ENCODE results near the gene ZDHHC14.

Gene ZDHHC14

DNA sequence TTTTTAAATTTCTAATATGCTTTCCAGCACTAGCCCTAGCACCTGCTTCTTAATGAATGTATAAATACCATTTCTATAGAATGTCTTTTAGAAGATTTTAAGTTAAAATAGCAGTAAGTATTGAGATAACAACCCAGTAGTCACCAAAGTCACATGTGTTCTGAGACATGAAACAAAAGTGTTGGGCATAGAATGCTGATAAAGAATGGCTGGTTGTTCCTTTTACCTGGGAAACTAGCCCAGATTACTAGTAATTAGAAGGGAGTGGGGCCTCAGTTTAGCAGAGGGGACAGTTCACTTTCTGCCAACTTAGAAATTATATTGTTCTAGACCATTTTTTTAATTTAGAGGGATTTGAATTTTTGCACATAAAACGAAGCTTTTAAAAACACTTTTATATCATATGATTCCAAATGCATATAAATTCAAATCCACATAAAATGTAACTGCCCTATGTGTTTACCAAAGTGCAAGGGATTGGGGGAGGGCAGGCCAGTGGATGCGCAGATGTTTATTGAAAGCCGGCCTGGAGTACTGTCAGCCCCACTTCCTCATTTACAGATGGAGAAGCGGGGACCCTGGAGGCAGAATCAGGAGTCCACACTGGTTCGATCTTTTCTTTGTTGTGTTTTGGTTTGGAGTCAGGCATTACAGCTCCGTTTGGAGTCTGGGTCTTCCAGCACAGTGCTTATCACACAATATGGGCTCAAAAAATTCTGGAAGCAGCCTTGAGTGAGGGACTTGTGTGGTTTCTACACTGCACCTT lies 139.8 kb downstream of the ZDHHC14 start:
- Mint-ChIP-seq H3K4me1 (ENCODE audit: low read depth) (peaks cover 8% of the 10 kb centered on the region), H3K4me3 (no peak overlapping the region), H3K9me3 (no peaks in the 10 kb centered on the region), H3K27ac (no peak overlapping the region), H3K27me3 (no peaks in the 10 kb centered on the region), H3K36me3 (ENCODE audit: low read depth) (no peaks in the 10 kb centered on the region)

DNA sequence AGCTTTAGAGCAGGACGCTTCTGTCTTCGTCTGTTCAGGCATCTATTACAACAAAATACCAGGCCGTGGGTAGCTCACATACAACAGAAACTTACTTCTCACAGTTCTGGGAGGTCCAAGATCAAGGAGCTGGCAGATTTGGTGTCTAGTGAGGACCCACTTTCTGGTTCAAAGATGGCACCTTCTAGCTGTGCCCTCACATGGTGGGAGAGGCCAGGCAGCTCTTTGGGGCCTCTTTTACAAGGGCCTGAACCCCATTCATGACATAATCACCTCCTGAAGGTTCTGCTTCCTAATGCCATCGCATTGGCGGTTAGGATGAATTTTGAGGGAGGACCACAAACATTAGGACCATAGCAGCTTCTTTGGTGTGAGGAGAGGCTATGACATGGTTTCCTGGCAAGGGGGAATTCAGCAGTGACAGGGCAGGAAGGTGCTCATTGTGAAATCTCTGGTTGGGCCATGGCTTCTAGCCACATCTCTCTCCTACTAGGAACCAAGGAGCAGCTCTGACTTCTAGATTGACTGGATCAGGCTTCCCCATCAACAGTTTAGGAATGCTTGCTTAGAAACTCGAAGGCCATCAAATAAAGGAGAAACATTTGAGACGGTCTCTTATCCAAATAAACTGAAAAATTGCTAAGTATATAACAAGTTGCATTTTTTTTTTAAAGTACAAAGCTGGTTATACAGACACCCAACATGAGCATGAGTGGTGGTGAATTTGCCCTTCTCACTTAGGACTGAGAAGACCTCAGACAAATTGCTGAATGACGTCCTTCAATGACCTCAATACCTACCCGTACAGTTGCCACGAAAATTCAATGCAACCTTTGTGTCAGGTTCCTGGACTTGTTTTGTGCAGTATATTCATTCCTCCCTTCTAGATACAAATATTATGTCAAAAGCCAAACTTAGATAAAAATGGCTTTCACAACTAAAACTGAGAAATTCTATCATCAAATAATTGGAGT lies 140.7 kb downstream of the ZDHHC14 start:
- Mint-ChIP-seq H3K4me1 (ENCODE audit: low read depth) (peaks cover 8% of the 10 kb centered on the region), H3K36me3 (ENCODE audit: low read depth) (no peaks in the 10 kb centered on the region), H3K4me3 (no peak overlapping the region), H3K27me3 (no peaks in the 10 kb centered on the region), H3K9me3 (no peaks in the 10 kb centered on the region), H3K27ac (no peak overlapping the region)

DNA sequence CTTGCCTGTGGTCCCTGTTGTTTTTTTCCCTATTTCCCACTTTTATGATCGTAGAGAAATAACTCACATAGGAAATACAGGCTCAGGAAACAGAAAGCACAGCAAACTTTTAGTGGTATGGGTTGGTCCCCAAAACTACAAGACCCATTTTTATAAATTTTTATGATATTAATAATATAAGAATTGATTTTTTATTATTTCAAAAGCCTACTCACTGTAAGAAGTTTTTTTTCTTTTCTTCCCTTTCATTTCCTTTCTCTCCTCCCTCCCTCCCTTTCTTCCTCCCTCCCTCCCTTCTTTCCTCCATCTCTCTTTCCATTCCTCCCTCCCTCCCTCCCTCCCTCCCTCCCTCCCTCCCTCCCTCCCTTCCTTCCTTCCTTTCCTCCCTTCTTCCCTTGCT lies 141.5 kb downstream of the ZDHHC14 start:
- Mint-ChIP-seq H3K36me3 (ENCODE audit: low read depth) (peaks cover 3% of the 10 kb centered on the region), H3K27me3 (no peaks in the 10 kb centered on the region), H3K4me1 (ENCODE audit: low read depth) (peaks cover 13% of the 10 kb centered on the region)

DNA sequence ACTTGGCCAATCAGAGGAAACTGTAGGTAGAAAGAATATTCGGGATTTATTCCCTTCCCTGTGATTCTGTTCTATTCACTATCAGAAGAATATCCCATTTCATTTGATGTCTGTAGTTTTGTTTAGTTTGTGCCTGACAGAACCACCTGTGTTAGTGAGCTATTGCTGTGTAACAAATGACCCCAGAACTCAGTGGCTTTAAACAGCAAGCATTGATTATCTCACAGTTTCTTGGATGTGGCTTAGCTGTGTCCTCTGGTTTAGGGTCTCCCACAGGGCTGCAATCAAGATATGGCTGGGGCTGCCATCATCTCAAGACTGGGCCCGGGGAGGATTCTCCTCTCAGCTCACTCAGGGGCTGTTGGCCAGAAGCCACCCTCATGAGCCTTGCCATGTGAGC lies 143.7 kb downstream of the ZDHHC14 start:
- Mint-ChIP-seq H3K4me1 (ENCODE audit: low read depth) (peaks cover 17% of the 10 kb centered on the region), H3K36me3 (ENCODE audit: low read depth) (peaks cover 3% of the 10 kb centered on the region), H3K4me3 (no peak overlapping the region), H3K27ac (no peak overlapping the region), H3K9me3 (no peaks in the 10 kb centered on the region), H3K27me3 (no peaks in the 10 kb centered on the region)

More for the DNA sequence above, 141.5 kb downstream of the ZDHHC14 start:
- Mint-ChIP-seq H3K4me3 (no peak overlapping the region), H3K9me3 (no peaks in the 10 kb centered on the region), H3K27ac (no peak overlapping the region)

DNA sequence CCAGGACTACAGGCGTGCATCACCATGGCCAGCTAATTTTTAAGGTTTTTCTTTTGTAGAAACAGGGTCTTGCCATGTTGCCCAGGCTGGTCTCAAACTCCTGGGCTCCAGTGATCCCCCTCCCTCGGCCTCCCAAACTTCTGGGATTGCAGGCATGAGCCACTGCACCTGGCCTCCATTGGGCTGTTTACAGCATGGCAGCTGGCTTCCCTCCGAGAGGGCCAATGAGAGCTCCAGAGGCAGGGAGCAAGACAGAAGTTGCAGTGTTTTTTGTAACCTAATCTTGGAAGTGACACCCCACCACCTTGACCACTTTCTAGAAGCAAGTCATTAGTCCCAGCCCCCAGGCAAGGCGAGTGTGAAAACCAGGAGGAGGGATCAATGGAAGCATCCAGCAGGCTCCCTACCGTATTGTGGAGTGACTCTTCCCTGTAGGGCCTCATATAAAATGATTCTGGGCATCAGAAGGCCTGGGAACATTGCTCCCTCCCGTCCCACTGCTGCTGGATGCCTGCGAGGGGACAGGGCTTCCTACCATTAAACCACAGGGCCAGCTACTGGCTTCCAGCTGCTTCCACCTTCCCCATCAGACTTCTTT lies 144.4 kb downstream of the ZDHHC14 start:
- no peak overlapping the region for H3K4me3 Mint-ChIP-seq
- H3K27ac Mint-ChIP-seq, result no peak overlapping the region
- no peaks in the 10 kb centered on the region for H3K9me3 Mint-ChIP-seq
- H3K4me1 Mint-ChIP-seq (ENCODE audit: low read depth), result peaks cover 17% of the 10 kb centered on the region
- peaks cover 3% of the 10 kb centered on the region for H3K36me3 Mint-ChIP-seq (ENCODE audit: low read depth)
- H3K27me3 Mint-ChIP-seq, result no peaks in the 10 kb centered on the region

DNA sequence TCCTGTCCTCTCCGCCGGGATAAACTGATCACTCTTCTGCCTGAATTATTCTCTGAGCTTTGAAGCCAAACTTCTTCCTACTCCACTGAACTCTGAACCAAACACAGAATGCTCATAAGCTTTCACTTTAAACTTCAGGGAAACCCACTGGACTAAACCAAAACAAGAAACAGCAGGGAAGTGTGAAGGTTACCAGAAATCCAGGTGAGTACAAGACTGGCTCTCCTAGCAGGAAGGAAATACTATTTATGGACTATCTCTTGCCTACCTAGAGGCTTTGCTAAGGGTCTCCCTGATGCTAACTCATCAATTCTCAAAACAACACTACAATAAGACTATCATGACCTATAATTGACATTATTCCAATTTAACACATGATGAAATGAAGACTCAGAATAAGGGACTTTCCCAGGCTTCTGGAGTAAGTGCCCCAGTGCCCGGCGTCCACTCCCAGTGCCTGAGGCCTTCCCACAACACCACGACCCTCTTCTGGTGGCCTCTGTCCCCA lies 145.0 kb downstream of the ZDHHC14 start:
- Mint-ChIP-seq H3K4me1 (ENCODE audit: low read depth) (peaks cover 17% of the 10 kb centered on the region), H3K27ac (no peak overlapping the region), H3K36me3 (ENCODE audit: low read depth) (peaks cover 3% of the 10 kb centered on the region), H3K4me3 (no peak overlapping the region), H3K9me3 (no peaks in the 10 kb centered on the region), H3K27me3 (no peaks in the 10 kb centered on the region)

DNA sequence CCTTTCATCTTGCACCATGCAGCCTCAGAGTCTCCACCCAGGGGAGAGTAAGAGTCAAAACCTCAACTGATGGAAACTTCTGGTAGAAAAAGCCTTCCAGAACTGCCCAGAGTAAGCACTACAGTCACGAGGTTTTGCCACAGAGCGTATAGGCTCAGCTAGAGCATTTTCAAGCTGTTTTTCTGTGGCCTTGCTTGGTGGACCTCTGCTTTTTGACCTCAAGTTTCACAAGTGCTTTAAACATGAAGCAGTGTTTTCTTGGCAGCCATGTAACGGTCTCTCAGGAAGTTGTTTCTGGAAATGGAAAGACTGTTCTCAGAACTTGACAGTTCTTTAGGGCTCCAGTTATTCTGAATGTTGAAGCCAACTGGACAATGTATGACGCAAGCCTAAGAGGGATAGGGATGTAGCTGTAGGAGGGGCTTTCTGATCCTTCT lies 146.5 kb downstream of the ZDHHC14 start:
- peaks cover 3% of the 10 kb centered on the region for H3K36me3 Mint-ChIP-seq (ENCODE audit: low read depth)
- no peak overlapping the region for H3K27ac Mint-ChIP-seq
- no peaks in the 10 kb centered on the region for H3K9me3 Mint-ChIP-seq
- H3K4me1 Mint-ChIP-seq (ENCODE audit: low read depth), result peaks cover 13% of the 10 kb centered on the region
- H3K27me3 Mint-ChIP-seq, result no peaks in the 10 kb centered on the region
- no peak overlapping the region for H3K4me3 Mint-ChIP-seq

DNA sequence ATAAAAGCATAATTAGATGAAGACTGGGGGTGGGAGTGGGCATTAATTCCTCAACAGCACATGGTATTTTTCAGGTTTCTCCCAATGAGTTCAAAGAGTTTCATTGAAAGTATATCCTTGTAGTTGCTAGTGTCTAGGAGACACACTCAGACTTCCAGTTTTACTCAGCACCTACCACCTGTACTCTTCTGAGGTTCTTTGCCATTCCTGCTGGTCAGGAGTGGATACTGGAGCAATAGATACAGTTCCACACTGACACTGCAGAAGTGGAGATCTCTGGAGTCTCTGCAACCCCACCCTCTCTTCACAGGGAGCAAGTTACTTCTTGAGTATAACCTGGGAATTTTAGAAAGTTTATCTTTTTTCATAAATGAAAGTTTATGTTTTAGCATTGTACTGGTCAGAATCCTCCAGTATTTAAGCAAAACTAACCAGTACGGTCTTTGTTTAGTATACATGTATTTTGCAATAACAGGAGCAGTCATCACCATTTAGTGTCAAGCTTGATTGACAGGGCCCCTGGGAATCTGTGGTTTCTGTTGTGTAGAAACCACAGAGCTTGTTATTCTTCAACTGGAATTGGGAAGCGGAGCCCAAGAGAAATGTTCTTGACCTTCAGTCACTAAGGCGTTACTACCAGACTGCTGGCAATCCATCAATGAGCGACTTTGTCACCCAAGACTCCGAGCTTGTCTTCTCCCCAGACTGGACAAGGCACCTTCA lies 148.1 kb downstream of the ZDHHC14 start:
- Mint-ChIP-seq H3K4me3 (no peak overlapping the region), H3K4me1 (ENCODE audit: low read depth) (peaks cover 13% of the 10 kb centered on the region), H3K36me3 (ENCODE audit: low read depth) (peaks cover 3% of the 10 kb centered on the region), H3K27ac (no peak overlapping the region), H3K9me3 (no peaks in the 10 kb centered on the region), H3K27me3 (peaks cover 3% of the 10 kb centered on the region)

DNA sequence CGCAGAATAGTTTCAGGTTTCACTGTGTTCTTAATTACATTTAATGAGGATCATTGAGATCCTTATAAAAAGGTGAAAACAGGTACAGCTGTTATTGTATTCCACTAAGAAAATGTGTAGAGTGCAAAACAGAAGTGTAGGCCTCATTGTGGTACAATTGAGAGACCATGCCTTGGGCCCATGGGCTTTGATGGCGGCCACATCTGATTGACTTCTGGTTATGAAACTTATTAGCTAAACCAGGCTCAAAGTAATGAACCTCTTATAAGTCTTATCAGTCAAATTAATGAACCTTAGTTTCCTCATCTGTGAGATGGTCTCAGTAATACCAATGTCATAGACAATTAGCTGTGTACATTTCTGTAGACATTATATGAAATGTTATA lies 148.7 kb downstream of the ZDHHC14 start:
- peaks cover 3% of the 10 kb centered on the region for H3K36me3 Mint-ChIP-seq (ENCODE audit: low read depth)
- no peaks in the 10 kb centered on the region for H3K9me3 Mint-ChIP-seq
- peaks cover 13% of the 10 kb centered on the region for H3K4me1 Mint-ChIP-seq (ENCODE audit: low read depth)
- no peak overlapping the region for H3K27ac Mint-ChIP-seq
- peaks cover 3% of the 10 kb centered on the region for H3K27me3 Mint-ChIP-seq
- H3K4me3 Mint-ChIP-seq, result no peak overlapping the region

DNA sequence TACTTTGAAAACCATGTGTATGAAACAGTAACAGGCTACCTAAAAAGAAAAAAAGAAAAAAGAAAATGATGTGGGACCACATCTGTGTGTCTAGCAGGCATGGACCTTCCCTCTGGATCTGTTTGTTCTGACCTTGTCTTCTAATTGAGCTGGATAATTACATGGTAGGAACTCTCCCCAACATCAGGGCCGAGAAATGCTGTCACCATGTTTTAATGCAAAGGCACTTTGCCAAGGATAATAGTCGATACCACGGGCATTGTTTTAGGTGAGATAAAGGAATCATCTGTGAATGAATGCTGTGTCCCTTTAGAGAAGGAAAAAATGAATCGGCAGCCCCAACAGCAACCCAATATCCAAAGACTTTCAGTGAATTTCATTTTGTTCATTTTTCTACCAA lies 149.1 kb downstream of the ZDHHC14 start:
- Mint-ChIP-seq H3K36me3 (ENCODE audit: low read depth) (peaks cover 3% of the 10 kb centered on the region), H3K4me3 (no peak overlapping the region), H3K9me3 (no peaks in the 10 kb centered on the region), H3K27ac (no peak overlapping the region), H3K4me1 (ENCODE audit: low read depth) (peaks cover 18% of the 10 kb centered on the region), H3K27me3 (peaks cover 3% of the 10 kb centered on the region)

DNA sequence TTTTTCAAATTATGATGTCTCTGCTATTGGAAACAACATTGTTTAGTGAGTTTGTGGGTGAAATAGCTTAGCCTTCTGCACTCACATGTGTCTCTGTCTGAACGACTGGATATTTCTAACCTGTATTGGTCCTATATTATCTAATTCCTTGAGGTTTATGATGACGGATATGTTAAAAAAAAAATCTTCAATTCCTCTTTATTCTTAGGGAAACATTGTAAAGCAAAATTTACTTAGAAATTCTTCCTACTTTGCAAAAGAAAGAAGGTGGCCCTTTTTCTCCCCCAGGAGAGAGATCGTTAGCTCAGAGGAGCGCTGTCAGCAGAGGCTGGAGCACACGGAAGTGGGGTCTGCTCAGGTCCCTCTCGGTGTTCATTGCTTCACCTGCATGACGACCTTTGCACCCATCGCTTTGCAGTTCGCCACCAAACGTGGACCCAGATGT lies 149.8 kb downstream of the ZDHHC14 start:
- H3K4me1 Mint-ChIP-seq (ENCODE audit: low read depth), result peaks cover 24% of the 10 kb centered on the region
- peaks cover 3% of the 10 kb centered on the region for H3K36me3 Mint-ChIP-seq (ENCODE audit: low read depth)
- H3K9me3 Mint-ChIP-seq, result no peaks in the 10 kb centered on the region
- H3K27me3 Mint-ChIP-seq, result peaks cover 3% of the 10 kb centered on the region
- H3K4me3 Mint-ChIP-seq, result no peak overlapping the region
- no peak overlapping the region for H3K27ac Mint-ChIP-seq

DNA sequence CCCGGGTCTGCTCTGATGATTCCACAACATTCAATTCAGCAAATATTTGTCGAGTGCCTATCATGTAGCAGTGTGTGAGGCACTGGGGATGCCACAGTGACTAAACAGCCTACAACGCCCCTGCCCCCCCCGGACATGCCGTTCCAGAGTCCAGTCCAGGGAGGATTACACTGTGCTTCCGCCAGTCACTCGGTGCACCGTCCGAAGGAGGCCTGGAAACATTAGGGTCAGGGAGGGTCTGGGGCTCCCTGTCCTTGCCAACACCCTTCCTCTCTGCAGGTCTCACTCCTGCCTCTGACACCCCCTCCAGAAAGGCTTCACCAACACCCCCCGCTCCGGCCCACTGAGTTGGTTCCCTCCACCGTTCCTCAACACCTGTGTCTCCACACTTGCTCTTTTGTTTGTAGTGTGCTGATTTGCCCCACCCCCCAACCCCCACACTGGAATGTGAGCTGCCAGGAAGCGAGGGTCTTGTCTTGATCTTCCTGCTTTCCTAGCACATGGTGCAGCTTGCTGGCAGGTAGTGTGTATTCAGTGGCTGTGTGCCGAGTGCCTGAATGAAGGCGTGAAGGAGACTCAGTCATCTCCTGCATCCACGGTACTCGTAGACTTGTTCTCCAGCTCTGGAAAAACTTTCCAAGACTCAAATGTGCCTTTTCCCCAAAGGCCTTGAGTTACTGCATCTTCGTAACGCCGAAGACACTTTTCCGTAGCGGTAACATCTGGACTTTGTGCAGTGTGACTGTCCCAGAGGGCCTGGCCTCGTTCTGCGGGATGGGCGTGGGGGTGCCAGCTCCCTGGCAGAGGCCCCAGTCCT lies 150.4 kb downstream of the ZDHHC14 start:
- Mint-ChIP-seq H3K36me3 (ENCODE audit: low read depth) (peaks cover 3% of the 10 kb centered on the region), H3K27ac (no peak overlapping the region), H3K9me3 (no peaks in the 10 kb centered on the region), H3K4me1 (ENCODE audit: low read depth) (peaks cover 30% of the 10 kb centered on the region), H3K4me3 (no peak overlapping the region), H3K27me3 (peaks cover 3% of the 10 kb centered on the region)

DNA sequence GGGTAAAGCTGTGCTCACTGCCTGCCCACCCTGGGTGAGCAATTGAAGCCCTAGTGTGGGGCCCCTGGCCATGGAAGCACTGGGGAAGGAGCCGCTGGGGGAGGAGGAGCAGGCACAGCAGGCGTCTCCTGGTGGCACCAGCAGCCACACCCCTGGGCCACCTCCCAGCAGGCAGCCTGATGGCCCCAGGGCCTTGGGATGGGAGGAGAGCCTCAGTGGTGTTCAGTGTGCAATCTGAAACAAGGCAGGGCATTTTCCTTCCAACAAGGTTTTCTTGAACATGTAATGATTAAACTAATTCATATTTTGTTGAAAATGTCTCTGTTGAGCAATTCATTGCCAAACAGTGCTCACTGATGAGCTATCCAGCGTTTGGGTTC lies 151.0 kb downstream of the ZDHHC14 start:
- Mint-ChIP-seq H3K27me3 (peaks cover 3% of the 10 kb centered on the region), H3K36me3 (ENCODE audit: low read depth) (peaks cover 3% of the 10 kb centered on the region), H3K9me3 (no peaks in the 10 kb centered on the region), H3K27ac (no peak overlapping the region), H3K4me3 (no peak overlapping the region), H3K4me1 (ENCODE audit: low read depth) (peaks cover 33% of the 10 kb centered on the region)

All from stimulated activated naive CD8-positive, alpha-beta T cell treated with anti-CD3 and anti-CD28 coated beads, Interleukin-15, Interleukin-2, amounts not matched to agents 100 ng/mL and 50 ng/mL, for 24 hours (primary cell).